Epithelial cell of proximal tubule (primary cell): ENCODE results near the gene BPIFB4. TPM values are rescaled to one million over a fixed set of nuclear protein-coding genes. Genes with fewer than 3 reads are reported as not detected.
"Not testable (repeated sequence)": the region's sequence is repeated elsewhere in the genome, so short reads cannot be mapped to it uniquely, and the experiment has no call there.

Experiments used
- DNase-seq: peaks from one replicate; pipeline ENCODE4 v3.0.0-alpha.2; 2011; ENCODE audit warnings: low read depth
- H3K4me3 ChIP-seq: 2 replicates; pipeline ENCODE4 v1.5.1; 2011; ENCODE audit warnings: low read depth, mild to moderate bottlenecking, low read length
- total RNA-seq: library from RNA; depleted of rRNA; stranded (reverse); fragments of >200 nt; gene quantifications from 2 replicates; pipeline ENCODE4 v1.2.3, GENCODE V29; 2015
- TF ChIP-seq, protein P1 (sequence below): conservative IDR thresholded peaks from 2 replicates; pipeline ENCODE4 v1.5.1; 2012; ENCODE audit warnings: low read depth, mild to moderate bottlenecking, low read length

The BPIFB4 gene
- total RNA-seq, 1 donor from 2014 or later, result not detected

DNA sequence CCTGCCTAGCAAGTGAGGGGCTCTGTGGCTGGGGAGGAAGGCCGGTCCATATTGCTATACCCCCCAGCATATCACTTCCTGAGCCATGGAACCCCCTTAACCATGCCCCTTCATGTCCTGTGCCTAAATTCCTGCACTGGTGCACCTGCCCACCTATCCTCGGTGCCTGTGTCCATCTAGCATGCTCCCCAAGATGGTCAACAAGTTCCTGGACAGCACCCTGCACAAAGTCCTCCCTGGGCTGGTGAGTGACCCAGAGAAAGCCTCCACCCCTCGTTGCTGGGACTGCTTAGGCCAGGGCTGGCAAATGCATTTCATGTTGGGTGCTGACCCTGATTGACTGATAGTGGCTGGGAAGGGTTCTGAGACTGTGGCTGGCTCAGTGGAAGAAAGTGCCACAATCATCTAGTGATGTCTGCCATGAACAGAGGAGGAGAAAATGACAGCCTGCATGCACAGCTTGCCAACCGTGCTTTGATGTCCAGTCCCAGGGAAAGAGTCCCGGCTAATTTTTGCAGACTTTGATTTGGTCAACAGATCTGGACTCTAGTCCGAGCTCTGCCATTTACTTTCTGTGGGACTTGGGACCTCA lies 44.4 kb upstream of the BPIFB4 start:
- DNase-seq, result no peak
- TF ChIP-seq, protein P1, sequence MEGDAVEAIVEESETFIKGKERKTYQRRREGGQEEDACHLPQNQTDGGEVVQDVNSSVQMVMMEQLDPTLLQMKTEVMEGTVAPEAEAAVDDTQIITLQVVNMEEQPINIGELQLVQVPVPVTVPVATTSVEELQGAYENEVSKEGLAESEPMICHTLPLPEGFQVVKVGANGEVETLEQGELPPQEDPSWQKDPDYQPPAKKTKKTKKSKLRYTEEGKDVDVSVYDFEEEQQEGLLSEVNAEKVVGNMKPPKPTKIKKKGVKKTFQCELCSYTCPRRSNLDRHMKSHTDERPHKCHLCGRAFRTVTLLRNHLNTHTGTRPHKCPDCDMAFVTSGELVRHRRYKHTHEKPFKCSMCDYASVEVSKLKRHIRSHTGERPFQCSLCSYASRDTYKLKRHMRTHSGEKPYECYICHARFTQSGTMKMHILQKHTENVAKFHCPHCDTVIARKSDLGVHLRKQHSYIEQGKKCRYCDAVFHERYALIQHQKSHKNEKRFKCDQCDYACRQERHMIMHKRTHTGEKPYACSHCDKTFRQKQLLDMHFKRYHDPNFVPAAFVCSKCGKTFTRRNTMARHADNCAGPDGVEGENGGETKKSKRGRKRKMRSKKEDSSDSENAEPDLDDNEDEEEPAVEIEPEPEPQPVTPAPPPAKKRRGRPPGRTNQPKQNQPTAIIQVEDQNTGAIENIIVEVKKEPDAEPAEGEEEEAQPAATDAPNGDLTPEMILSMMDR, result no peak
- H3K4me3 ChIP-seq, result no peak overlapping the region

DNA sequence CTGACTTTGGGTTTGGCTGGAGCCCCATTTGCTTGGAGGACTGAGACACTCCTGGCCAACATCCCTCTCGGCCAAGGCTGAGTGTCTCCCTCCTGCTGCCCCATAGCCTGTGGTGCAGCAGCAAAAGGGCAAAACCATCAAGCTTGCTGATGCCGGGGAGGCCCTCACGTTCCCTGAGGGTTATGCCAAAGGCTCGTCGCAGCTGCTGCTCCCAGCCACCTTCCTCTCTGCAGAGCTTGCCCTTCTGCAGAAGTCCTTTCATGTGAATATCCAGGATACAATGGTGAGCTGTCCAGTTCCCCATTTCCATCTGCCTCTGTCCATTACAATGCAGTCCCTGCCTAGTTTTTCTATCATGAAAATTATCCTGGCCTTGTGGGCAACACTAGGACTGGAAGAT lies 42.0 kb upstream of the BPIFB4 start:
- TF ChIP-seq, protein P1, result no peak
- H3K4me3 ChIP-seq, result no peak overlapping the region
- DNase-seq, result no peak

DNA sequence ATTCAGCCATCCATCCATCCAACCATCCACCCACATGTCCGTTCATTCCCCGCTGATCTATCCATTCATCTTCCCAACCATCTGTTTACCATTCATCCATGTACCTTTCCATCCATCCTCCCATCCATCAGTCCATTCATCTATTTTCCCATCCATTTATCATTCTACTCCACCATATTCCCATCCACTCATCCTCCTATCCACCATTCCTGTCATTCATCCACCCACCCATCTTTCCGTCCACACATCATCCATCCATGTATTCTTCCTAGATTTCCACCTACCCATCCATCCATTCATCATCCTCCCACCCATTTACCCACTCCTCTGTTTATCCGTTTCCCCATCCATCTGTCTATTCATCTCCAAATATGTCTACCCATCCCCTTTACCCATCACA lies 41.2 kb upstream of the BPIFB4 start:
- H3K4me3 ChIP-seq, result no peak overlapping the region
- DNase-seq, result no peak
- TF ChIP-seq, protein P1, result no peak

DNA sequence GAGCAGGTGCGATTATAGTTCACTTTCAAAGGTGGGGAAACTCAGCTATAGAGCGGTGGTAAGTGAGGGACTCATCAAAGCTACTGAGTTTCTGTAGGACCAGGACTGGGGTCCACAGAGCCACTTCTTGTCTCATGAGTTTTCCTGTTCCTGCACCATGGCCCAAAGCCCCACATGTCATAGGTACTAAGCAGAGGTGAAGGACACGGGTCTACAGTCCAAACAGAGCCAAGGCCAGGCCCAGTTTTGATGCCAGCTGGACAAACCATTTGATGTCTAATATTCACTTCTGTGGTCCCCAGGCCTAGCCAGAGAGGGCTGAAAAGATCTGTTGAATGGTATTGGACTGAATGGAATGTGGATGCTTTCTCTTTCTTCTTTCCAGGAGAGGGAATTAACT lies 37.0 kb upstream of the BPIFB4 start:
- no peak for DNase-seq
- TF ChIP-seq, protein P1, result no peak
- H3K4me3 ChIP-seq, result no peak overlapping the region

DNA sequence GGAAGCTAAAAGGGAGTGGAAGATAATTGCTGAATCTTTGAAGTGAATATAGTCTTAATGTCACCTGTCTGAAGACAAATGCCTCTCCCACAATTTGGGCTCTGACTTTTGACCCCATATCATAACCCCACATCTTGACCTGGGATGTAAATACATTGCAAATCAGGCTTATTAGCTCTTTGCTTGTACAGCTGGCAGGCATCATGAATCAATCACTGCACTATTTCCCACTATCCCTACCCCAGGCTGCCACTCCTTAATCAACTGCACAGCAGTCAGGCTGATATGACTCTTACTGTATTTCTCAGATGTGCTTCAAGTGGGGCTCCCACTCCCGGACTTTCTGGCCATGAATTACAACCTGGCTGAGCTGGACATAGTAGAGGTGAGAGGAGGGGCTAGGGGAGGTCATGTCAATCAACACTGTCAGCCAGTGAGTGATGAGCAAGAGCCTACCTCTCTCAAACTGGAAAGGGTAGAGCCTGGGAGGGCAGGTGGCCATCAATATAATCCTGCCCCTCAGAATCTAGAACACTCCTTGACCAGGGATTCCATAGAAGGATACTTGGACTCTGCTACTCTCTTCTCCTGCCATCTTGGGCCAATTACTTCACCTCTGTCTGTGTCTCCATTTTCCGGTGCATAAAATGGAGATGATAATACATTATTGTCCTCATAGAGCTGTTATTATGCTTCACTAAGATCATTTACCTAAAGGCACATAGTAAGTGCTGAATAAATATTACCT lies 36.3 kb upstream of the BPIFB4 start:
- no peak overlapping the region for H3K4me3 ChIP-seq
- TF ChIP-seq, protein P1, result no peak
- DNase-seq, result no peak

DNA sequence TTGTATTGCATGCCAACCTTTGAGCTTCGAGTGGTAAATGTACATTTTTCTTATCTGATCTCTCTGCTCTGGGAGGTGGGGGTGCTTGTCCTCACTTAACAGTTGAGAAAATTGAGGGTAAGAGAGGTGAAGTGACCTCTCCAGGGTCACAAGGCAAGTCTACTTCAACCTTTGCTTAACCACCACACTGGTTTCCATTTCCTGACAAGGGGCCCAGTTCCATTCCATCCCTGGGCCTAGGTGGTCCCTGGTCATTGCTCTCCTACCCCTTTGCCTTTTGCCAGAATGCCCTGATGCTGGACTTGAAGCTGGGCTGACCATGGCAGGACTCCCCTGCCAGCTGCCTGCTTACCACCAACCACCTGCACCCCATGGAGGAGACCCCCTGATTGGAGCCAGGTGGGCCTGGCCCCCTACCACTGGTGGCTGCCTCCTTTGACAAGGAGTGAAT lies 35.7 kb upstream of the BPIFB4 start:
- H3K4me3 ChIP-seq, result no peak overlapping the region
- TF ChIP-seq, protein P1, result no peak
- no peak for DNase-seq

DNA sequence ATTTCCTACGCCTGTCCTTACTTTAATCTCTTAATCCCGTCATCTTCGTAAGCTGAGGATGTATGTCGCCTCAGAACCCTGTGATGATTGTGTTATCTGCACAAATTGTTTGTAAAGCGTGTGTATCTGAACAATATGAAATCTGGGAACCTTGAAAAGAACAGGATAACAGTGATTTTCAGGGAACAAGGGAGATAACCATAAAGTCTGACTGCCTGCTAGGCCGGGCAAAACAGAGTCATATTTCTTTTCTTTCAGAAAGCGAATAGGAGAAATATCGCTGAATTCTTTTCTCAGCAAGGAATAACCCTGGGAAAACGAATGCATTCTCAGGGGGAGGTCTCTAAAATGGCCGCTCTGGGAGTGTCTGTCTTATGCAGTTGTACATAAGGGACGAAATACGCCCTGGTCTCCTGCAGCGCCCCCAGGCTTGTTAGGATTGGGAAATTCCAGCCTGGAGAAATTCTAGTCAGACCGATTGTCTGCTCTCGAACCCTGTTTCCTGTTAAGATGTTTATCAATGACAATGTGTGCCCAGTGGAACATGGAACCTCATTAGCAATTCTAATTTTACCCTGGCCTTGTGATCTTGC lies 34.2 kb upstream of the BPIFB4 start:
- H3K4me3 ChIP-seq, DNase-seq: not testable (repeated sequence)
